Upper lobe of right lung (tissue), 1 donor: ENCODE results near the gene GRIA2. TPM values are rescaled to one million over a fixed set of nuclear protein-coding genes. Genes with fewer than 3 reads are reported as not detected.

ENCODE experiments used
- ATAC-seq: fragments of 200-7000 bp; cut with Tn5 transposase; one replicate; pipeline ENCODE4 v1.9.1; 2020; ENCODE audit warnings: mild to moderate bottlenecking, moderate library complexity
- DNase-seq: peaks from one replicate; pipeline ENCODE4 v3.0.0-alpha.2; 2020
- H3K27ac ChIP-seq: fragments of 200-600 bp; one replicate; pipeline ENCODE4 v1.8.0; 2022
- H3K27me3 ChIP-seq: fragments of 200-600 bp; one replicate; pipeline ENCODE4 v1.8.0; 2022; ENCODE audit warnings: mild to moderate bottlenecking
- H3K36me3 ChIP-seq: fragments of 200-600 bp; one replicate; pipeline ENCODE4 v1.8.0; 2022
- H3K4me1 ChIP-seq: fragments of 200-600 bp; one replicate; pipeline ENCODE4 v1.8.0; 2022
- H3K4me3 ChIP-seq: fragments of 200-600 bp; one replicate; pipeline ENCODE4 v1.8.0; 2022; ENCODE audit warnings: mild to moderate bottlenecking
- H3K9me3 ChIP-seq: fragments of 200-600 bp; one replicate; pipeline ENCODE4 v1.8.0; 2022
- intact Hi-C: fragments of 100-400 bp; cut with DNase I; formaldehyde crosslinking; loops from one replicate; pipeline ENCODE4 v1.11.0; 2022
- total RNA-seq: library from RNA; stranded (reverse); fragmentation: NEBNext Ultra II Directional; extraction: Animal tissue kit (Norgen Biotek cat#: 25700); gene quantifications from one replicate; pipeline ENCODE4 v1.2.1, GENCODE V29; 2021
- TF ChIP-seq, protein P1 (sequence below): fragments of 200-600 bp; IDR thresholded peaks from one replicate; pipeline ENCODE4 v1.8.0; 2022; ENCODE audit warnings: antibody characterized with exemption
- donor health status: DM: no; HTN: yes; CAD: no; lungs with severe emphysema.

The GRIA2 gene
- total RNA-seq, 1 donor from 2014 or later: not detected

DNA sequence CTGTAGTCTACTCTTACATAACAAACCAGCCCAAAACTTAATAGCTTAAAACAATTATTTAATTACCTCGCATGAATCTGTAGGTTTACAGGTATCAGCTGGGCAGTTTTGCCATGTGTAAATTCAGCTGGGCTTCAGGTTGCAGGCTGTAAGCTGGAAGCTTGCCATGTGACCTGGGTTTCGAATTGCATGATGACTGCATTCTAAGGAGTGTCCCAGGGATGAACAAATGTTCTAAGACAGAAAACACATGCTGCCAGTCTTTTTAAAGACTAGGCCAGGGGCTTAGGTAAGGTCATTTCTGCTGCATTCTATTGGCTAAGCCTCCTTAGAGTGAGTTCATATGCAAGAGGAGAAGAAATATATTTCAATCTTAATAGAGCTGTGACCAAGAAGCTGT, 44.8 kb downstream of the GRIA2 start:
- Histone ChIP-seq H3K4me1 (no peaks in the 10 kb centered on the region), H3K27me3 (no peaks in the 10 kb centered on the region), H3K4me3 (no peak overlapping the region), H3K9me3 (no peaks in the 10 kb centered on the region), H3K27ac (no peak overlapping the region), H3K36me3 (no peaks in the 10 kb centered on the region)
- DNase-seq (no peak), ATAC-seq (no peak)
- intact Hi-C loops: no loop called here
- TF ChIP-seq, protein P1, sequence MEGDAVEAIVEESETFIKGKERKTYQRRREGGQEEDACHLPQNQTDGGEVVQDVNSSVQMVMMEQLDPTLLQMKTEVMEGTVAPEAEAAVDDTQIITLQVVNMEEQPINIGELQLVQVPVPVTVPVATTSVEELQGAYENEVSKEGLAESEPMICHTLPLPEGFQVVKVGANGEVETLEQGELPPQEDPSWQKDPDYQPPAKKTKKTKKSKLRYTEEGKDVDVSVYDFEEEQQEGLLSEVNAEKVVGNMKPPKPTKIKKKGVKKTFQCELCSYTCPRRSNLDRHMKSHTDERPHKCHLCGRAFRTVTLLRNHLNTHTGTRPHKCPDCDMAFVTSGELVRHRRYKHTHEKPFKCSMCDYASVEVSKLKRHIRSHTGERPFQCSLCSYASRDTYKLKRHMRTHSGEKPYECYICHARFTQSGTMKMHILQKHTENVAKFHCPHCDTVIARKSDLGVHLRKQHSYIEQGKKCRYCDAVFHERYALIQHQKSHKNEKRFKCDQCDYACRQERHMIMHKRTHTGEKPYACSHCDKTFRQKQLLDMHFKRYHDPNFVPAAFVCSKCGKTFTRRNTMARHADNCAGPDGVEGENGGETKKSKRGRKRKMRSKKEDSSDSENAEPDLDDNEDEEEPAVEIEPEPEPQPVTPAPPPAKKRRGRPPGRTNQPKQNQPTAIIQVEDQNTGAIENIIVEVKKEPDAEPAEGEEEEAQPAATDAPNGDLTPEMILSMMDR: no peak

DNA sequence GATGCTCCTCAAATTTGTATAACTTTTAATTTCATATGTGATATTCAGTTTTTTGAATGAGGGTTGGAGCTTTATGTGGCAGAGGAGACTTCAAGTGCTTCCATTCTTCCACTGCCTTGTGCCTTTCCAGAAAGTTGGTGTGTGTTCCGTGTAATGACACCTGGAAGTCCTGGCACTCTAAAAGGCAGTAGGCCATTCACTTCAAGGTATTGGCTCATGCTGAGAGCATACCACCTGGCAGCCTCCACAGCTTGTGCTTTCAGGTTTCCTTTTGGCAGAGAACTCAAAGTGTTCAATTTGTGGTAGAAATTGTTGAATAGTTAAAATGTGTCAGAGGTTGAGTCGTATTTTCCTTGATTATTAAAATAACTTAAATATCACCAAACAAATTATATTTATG, 49.6 kb downstream of the GRIA2 start:
- no peak overlapping the region for H3K27ac ChIP-seq
- no peaks in the 10 kb centered on the region for H3K36me3 ChIP-seq
- ATAC-seq: no peak
- no peaks in the 10 kb centered on the region for H3K27me3 ChIP-seq
- DNase-seq: no peak
- no peaks in the 10 kb centered on the region for H3K4me1 ChIP-seq
- H3K9me3 ChIP-seq: no peaks in the 10 kb centered on the region
- TF ChIP-seq, protein P1: no peak
- intact Hi-C loops: no loop called here
- H3K4me3 ChIP-seq: no peak overlapping the region

DNA sequence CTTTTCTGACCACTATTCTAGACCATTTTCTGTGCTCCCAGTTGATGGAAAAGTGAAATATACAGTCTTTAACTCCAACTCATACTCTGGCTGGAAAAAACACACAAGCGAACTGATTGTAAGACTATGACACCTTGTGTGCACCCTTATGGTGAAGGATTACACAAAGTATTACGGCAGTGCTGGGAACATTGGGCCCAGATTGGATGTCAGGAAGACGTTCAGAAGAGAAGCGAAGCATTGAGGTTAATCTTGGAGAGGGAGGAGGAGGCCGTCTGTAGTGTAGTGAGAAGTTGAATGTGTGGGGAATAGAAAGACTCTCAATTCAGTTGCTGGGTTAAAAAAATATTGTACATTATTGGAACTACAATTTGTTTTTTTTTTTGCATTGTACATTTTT, 50.0 kb downstream of the GRIA2 start:
- Histone ChIP-seq H3K27ac (no peak overlapping the region), H3K36me3 (no peaks in the 10 kb centered on the region), H3K4me3 (no peak overlapping the region), H3K27me3 (no peaks in the 10 kb centered on the region), H3K9me3 (no peaks in the 10 kb centered on the region), H3K4me1 (no peaks in the 10 kb centered on the region)
- no peak for DNase-seq
- no peak for ATAC-seq
- intact Hi-C loops: no loop called here
- TF ChIP-seq, protein P1: no peak

DNA sequence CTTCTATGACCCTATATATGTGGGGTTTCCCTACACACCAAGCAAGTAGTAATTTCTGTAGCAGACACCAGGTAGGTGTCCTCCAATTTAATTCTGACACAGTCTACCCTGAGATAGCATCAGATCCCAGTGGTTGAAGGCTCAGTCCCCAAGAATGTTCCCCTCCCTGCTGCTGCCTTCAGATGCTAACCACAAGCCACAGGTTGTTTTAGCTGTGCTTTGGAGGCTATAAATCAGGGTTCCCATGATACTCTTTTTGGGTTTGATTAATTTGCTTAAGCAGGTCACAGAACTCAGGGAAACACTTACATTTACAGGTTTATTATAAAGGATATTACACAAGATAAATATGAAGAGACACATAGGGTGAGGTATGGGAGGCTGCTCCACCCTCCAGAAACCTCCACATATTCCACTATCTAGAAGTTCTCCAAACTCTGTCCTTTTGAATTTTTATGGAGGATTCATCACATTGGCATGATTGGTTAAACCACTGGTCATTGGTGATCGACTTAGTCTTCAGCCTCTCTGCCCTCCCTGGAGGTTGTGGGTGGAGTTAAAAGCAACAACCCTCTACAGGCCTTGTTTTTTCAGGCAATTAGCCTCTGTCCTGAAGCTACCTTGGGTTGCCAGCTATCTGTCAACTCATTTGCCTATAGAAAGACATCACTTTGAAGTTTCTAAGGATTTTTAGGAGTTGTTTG, 50.8 kb downstream of the GRIA2 start:
- H3K4me3 ChIP-seq: no peak overlapping the region
- DNase-seq (no peak), ATAC-seq (no peak)
- no peaks in the 10 kb centered on the region for H3K4me1 ChIP-seq
- H3K27me3 ChIP-seq: no peaks in the 10 kb centered on the region
- TF ChIP-seq, protein P1: no peak
- H3K36me3 ChIP-seq: no peaks in the 10 kb centered on the region
- no peak overlapping the region for H3K27ac ChIP-seq
- intact Hi-C loops: no loop called here
- no peaks in the 10 kb centered on the region for H3K9me3 ChIP-seq

DNA sequence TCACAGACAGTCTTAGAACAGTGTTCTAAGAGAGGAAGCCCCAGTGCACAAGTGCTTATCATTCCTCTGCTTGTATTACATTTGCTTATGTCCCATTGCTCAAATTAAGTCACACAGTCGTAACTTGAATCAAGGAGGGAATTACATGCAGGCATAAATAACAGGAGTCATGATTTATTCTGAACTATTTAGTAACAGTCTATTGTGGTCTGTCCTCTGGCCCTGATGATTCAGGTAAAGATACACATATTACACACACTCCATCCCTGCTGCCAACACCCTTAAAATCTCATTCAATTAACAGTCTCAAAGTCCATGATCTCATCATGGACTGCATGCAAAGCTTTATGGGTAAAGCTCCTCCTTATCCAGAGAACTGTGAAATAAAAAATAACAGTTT, 60.1 kb downstream of the GRIA2 start:
- intact Hi-C loops: no loop called here
- H3K4me1 ChIP-seq: no peaks in the 10 kb centered on the region
- no peak overlapping the region for H3K27ac ChIP-seq
- H3K27me3 ChIP-seq: no peaks in the 10 kb centered on the region
- no peak overlapping the region for H3K4me3 ChIP-seq
- no peak for ATAC-seq
- H3K9me3 ChIP-seq: no peaks in the 10 kb centered on the region
- DNase-seq: no peak
- TF ChIP-seq, protein P1: no peak
- no peaks in the 10 kb centered on the region for H3K36me3 ChIP-seq

DNA sequence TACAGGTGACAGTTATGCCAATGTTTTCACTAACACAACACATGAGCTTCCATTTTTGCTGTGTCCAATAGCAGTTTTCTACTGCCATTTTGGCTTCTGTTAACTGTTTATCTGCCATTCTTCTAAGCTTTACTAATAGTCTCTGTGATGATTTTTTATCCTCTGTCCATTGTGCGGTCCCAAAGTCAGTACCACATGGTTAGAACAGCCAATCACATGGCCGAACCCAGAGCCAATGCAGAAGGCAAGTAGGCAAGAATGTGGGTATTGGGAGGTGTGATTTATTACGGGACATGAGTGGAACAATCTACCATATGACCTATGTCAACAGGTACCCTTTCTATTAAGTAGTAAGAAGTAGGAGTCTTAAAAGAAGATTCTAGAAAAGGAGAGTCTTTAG, 61.5 kb downstream of the GRIA2 start:
- ATAC-seq (no peak), DNase-seq (no peak)
- H3K36me3 ChIP-seq: no peaks in the 10 kb centered on the region
- no peak overlapping the region for H3K4me3 ChIP-seq
- no peaks in the 10 kb centered on the region for H3K9me3 ChIP-seq
- H3K27ac ChIP-seq: no peak overlapping the region
- TF ChIP-seq, protein P1: no peak
- no peaks in the 10 kb centered on the region for H3K27me3 ChIP-seq
- intact Hi-C loops: no loop called here
- H3K4me1 ChIP-seq: no peaks in the 10 kb centered on the region
